LNCaP clone FGC (cell line): ENCODE results near the gene MYO9B.
A peak's percentile ranks its signal among the peaks of the same experiment; 100 is the strongest.
"Not testable (repeated sequence)": the region's sequence is repeated elsewhere in the genome, so short reads cannot be mapped to it uniquely, and the experiment has no call there.

ENCODE experiments used
- DNase-seq: peaks from one replicate; pipeline ENCODE4 v3.0.0-alpha.2; 2011; ENCODE audit warnings: low read depth
- H3K4me3 ChIP-seq: 2 replicates; pipeline ENCODE4 v1.5.1; 2011; ENCODE audit warnings: mild to moderate bottlenecking, low read depth, low read length, control low read depth
- CTCF ChIP-seq: IDR thresholded peaks from 2 replicates; pipeline ENCODE4 v1.5.1; 2012; ENCODE audit warnings: mild to moderate bottlenecking; ENCODE audit not compliant: control insufficient read depth, insufficient read depth; ENCODE audit errors: extremely low read depth

The MYO9B gene

GRCh38 chr19:17136021-17136420 is 60.4 kb downstream of the MYO9B start:
- no peak for TF ChIP-seq CTCF
- DNase-seq: no peak
- H3K4me3 ChIP-seq: no peak overlapping the region

GRCh38 chr19:17136617-17137016 is 61.0 kb downstream of the MYO9B start:
- no peak for TF ChIP-seq CTCF
- DNase-seq: no peak
- no peak overlapping the region for H3K4me3 ChIP-seq

GRCh38 chr19:17137417-17137816 is 61.8 kb downstream of the MYO9B start:
- DNase-seq: no peak
- no peak for TF ChIP-seq CTCF
- no peak overlapping the region for H3K4me3 ChIP-seq

- not testable (repeated sequence) for DNase-seq, H3K4me3 ChIP-seq
These were observed 62.7 kb downstream of the MYO9B start for GRCh38 chr19:17138052-17138846.

- no peak for TF ChIP-seq CTCF
- DNase-seq: peak; percentile 87
- H3K4me3 ChIP-seq: no peak overlapping the region
These were observed 63.5 kb downstream of the MYO9B start for GRCh38 chr19:17138937-17139598.

GRCh38 chr19:17144771-17145170 is 69.2 kb downstream of the MYO9B start:
- not testable (repeated sequence) for DNase-seq, H3K4me3 ChIP-seq

GRCh38 chr19:17145546-17146497 is 70.2 kb downstream of the MYO9B start:
- no peak overlapping the region for H3K4me3 ChIP-seq
- no peak for TF ChIP-seq CTCF
- DNase-seq: no peak
